Smooth muscle cell of the pulmonary artery (primary cell): ENCODE results near the gene ATXN2L. TPM values are rescaled to one million over a fixed set of nuclear protein-coding genes. Genes with fewer than 3 reads are reported as not detected.

Source experiments
- total RNA-seq: library from RNA; depleted of rRNA; stranded (reverse); fragments of >200 nt; gene quantifications from 2 replicates; pipeline ENCODE4 v1.2.3, GENCODE V29; 2014

Gene ATXN2L, protein sequence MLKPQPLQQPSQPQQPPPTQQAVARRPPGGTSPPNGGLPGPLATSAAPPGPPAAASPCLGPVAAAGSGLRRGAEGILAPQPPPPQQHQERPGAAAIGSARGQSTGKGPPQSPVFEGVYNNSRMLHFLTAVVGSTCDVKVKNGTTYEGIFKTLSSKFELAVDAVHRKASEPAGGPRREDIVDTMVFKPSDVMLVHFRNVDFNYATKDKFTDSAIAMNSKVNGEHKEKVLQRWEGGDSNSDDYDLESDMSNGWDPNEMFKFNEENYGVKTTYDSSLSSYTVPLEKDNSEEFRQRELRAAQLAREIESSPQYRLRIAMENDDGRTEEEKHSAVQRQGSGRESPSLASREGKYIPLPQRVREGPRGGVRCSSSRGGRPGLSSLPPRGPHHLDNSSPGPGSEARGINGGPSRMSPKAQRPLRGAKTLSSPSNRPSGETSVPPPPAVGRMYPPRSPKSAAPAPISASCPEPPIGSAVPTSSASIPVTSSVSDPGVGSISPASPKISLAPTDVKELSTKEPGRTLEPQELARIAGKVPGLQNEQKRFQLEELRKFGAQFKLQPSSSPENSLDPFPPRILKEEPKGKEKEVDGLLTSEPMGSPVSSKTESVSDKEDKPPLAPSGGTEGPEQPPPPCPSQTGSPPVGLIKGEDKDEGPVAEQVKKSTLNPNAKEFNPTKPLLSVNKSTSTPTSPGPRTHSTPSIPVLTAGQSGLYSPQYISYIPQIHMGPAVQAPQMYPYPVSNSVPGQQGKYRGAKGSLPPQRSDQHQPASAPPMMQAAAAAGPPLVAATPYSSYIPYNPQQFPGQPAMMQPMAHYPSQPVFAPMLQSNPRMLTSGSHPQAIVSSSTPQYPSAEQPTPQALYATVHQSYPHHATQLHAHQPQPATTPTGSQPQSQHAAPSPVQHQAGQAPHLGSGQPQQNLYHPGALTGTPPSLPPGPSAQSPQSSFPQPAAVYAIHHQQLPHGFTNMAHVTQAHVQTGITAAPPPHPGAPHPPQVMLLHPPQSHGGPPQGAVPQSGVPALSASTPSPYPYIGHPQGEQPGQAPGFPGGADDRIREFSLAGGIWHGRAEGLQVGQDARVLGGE
- 54.0 and 66.5 TPM in 2 replicates for total RNA-seq

DNA sequence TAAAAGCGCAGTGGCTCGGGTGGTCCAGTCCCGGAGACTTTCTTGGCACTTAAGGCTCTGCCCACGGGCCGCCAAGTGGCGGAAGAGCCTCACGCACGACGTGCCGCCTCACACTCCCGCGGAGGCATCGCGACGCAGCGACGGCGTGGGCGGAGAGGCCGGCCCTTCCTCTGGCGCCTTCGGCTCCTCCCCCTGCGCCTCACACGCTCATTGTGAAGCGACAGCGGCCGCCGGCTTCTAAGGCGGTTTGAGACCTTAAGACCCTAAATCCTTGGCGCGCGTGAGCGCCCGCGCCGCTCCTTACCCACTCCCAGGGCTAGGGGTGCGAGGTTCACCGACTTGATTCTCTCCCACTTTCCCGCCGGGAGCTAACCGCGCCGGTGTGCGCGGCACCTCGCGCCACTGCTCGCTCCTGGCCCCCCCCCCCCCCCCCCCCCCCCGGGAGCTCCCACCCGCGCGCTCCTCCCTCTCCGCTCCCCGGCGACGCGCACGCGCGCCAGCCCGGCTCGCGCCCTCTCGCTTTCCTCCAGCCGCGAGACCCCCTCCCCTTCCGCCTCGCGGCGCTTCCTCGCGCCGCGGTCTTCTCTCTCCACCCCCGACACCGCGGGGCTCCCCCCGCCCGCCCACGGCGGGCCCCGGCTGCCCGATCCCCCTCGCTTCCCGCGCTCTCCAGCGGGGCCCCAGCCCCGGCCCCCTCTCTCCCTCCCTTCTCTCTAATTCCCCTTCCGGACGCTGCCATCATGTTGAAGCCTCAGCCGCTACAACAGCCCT is at the start of gene ATXN2L:
Gene ATXN2L, plus strand, starts transcription at position 480 of the 771 bp plus-strand sequence. Its CDS starts 261 bp downstream, at position 741.

DNA sequence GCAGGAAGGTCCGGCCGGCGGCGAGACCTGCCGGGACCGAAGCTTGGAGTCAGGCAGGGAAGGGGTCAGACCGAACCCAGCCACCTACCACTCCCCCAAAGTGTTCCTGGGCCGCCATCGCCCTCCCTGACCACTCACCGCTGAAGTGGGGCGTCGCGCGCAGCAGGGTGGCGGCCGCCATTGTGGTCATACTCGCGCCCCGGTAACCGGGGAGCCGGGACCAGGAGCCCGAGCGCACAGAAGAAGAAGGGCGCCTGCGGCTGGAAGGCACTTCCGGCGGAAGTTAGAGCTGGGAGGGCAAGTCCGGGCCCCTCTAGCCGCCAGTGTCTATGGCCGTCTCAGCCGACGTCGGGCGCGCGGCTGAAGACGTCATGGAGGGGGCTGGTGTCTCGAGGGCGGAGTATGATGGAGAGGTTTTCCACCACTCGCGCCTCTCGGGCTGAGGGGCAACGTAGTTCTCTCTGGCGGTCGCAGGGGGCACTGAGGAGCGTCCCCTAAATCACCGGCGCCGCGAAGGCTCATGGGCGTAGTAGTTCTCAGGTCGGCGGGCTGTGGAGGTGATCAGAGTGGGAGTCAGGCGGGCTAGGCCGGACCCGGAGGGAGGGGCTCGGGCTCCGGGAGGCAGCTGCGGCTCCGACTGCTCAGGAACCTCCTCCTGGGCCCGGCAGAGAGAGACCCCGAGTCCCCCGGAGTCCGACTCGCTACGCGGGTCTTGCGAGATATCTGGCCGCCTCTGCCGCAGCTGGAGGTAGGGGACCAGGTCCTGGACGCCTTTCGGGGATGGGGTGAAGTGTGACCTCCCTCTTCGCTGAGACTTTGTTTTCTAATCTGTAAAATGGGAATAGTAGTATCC is 23.5 kb downstream of the ATXN2L start, which contains the start of gene TUFM:
Gene TUFM, minus strand, starts transcription at position 269 of the 853 bp plus-strand sequence. Its CDS starts 79 bp downstream, at position 190.

DNA sequence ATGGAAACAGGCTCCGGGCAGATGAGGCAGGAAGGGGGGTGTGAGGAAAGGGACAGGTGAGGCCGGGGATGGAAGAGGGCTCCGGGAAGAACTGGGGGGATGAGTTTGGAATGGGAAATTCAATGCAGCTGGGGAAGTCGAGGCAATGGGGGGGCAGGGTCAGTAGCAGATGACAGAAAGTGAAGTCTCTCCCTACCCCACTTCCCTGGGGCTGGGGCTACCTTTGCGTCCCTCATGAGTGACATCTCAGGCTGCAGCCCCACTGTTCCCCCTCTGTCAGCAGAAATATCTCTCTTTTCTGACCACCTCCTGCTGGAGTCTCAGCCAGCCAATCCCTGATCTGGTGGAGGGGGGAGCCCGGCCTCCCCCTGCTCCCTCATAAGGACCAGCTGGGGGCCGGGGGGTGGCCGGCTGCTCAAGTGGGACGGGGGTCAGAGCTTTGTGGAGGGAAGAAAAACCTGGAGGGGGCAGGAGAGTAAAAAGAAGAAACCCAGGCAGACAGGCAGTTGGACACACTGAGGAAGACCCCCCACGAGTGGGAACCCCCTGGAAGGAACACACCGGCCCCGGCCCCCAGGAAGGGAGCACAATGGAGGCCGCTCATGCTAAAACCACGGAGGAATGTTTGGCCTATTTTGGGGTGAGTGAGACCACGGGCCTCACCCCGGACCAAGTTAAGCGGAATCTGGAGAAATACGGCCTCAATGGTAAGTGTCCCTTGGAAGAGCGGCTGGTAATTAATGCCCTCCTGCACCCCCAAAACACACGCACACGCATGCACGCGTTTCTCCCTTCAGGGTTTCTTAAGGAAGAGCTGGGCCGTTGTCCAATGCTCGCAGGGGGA is 55.5 kb downstream of the ATXN2L start, which contains the start of gene ATP2A1:
Gene ATP2A1, plus strand, starts transcription at position 406 of the 844 bp plus-strand sequence. Its CDS starts 184 bp downstream, at position 590.

Other genes with a start within 250 kb of the ATXN2L start
- not detected in 2 replicates for gene SULT1A2, start 225.9 kb upstream of the ATXN2L start, total RNA-seq
- gene SULT1A1, start 213.0 kb upstream of the ATXN2L start, total RNA-seq = 0.50 and 3.8 TPM in 2 replicates
- 0.13 and 0.52 TPM in 2 replicates for gene NPIPB8, start 184.9 kb upstream of the ATXN2L start, total RNA-seq
- gene EIF3C, start 111.5 kb upstream of the ATXN2L start, total RNA-seq = 165 and 230 TPM in 2 replicates
- gene NPIPB9, start 71.2 kb upstream of the ATXN2L start, total RNA-seq = 0.72 and 1.7 TPM in 2 replicates
- 82.1 and 108 TPM in 2 replicates for gene TUFM, start 23.3 kb downstream of the ATXN2L start, total RNA-seq
- 14.7 and 17.3 TPM in 2 replicates for gene SH2B1, start 40.8 kb downstream of the ATXN2L start, total RNA-seq
- gene ATP2A1, start 55.5 kb downstream of the ATXN2L start, total RNA-seq = 0.20 and 0.36 TPM in 2 replicates
- 25.1 and 39.3 TPM in 2 replicates for gene RABEP2, start 102.2 kb downstream of the ATXN2L start, total RNA-seq
- gene CD19, start 109.0 kb downstream of the ATXN2L start, total RNA-seq = not detected in 2 replicates
- gene NFATC2IP, start 127.9 kb downstream of the ATXN2L start, total RNA-seq = 17.7 and 21.1 TPM in 2 replicates
- 41.3 and 42.4 TPM in 2 replicates for gene SPNS1, start 151.8 kb downstream of the ATXN2L start, total RNA-seq
- 0.78 and 2.3 TPM in 2 replicates for gene LAT, start 162.1 kb downstream of the ATXN2L start, total RNA-seq